HepG2 (cell line): Measurements from ENCODE around the gene ARMH3. TPM values are rescaled to one million over a fixed set of nuclear protein-coding genes. Genes with fewer than 3 reads are reported as not detected.

Source experiments
- ATAC-seq: fragments of 200-7000 bp; cut with Tn5 transposase; 3 replicates; pipeline ENCODE4 v1.9.1; 2020; ENCODE audit warnings: mild to moderate bottlenecking, moderate library complexity
- Bru-seq: library from RNA; stranded (reverse); fragments of 400-500 nt; gene quantifications from one replicate; lab custom pipeline; 2021; lab: Mats Ljungman, UMichigan
- BruChase-seq, 2 experiments: library from RNA; stranded (reverse); fragments of 400-500 nt; gene quantifications; one replicate each; lab custom pipeline; 2021; lab: Mats Ljungman, UMichigan
- BruUV-seq: library from RNA; stranded (reverse); fragments of 400-500 nt; replicated peaks from 2 replicates; lab custom pipeline; 2021; lab: Mats Ljungman, UMichigan
- CTCF ChIA-PET: fragments of 300-600 bp; formaldehyde crosslinking; extraction: SDS; loops from one replicate; lab custom pipeline; 2021; ENCODE audit warnings: low total read pairs, inconsistent platforms, low intra/inter-chr PET ratio; lab: Yijun Ruan, JAX
- POLR2A ChIA-PET: fragments of 350-600 bp; sonication (Branson Sonifier 250); formaldehyde crosslinking; loops from one replicate; lab custom pipeline; 2020; ENCODE audit warnings: antibody characterized with exemption, inconsistent platforms; lab: Yijun Ruan, JAX
- DNase-seq: peaks from one replicate; pipeline ENCODE4 v3.0.0-alpha.2; 2015; ENCODE audit warnings: low spot score
- FAIRE-seq: peaks from 3 replicates; lab custom pipeline; 2011; peaks lifted over from hg19 to GRCh38; lab: Jason Lieb, UNC
- H2AFZ ChIP-seq: one replicate; pipeline ENCODE4 v1.6.1; 2011; ENCODE audit warnings: low read length, inconsistent platforms
- H3K27ac ChIP-seq: fragments of 300-600 bp; 3 replicates; pipeline ENCODE4 v1.8.0; 2011; ENCODE audit warnings: mixed run types, mild to moderate bottlenecking, mixed read lengths, low read length, inconsistent platforms; ENCODE audit not compliant: insufficient read depth; ENCODE audit errors: extremely low read length
- H3K27me3 ChIP-seq, 2 experiments: fragments of 200-600 bp in 1 of 2; 2 replicates in 1 of 2; 3 replicates in 1 of 2; pipeline versions ENCODE4 v1.6.0 to v1.8.0; 2011; ENCODE audit warnings: low read length in 2 of 2, mild to moderate bottlenecking in 2 of 2, moderate library complexity in 2 of 2, inconsistent platforms in 1 of 2; ENCODE audit not compliant: insufficient read depth in 2 of 2, control insufficient read depth in 1 of 2
- H3K36me3 ChIP-seq, 2 experiments: fragments of 200-600 bp in 1 of 2; replicated peaks in 1 of 2; 2 replicates in 1 of 2; 3 replicates in 1 of 2; pipeline versions ENCODE4 v1.5.1 to v1.8.0; 2011; ENCODE audit warnings: low read length in 2 of 2, inconsistent platforms in 1 of 2; ENCODE audit not compliant: insufficient read depth in 2 of 2, control insufficient read depth in 1 of 2
- H3K4me1 ChIP-seq: 2 replicates; pipeline ENCODE4 v1.5.1; 2012; ENCODE audit warnings: low read length, inconsistent platforms; ENCODE audit not compliant: insufficient read depth
- H3K4me2 ChIP-seq: 2 replicates; pipeline ENCODE4 v1.6.0; 2011; ENCODE audit warnings: low read depth, low read length, inconsistent platforms
- H3K4me3 ChIP-seq, 3 experiments: fragments of 200-600 bp in 1 of 3; sonication (generic), shearing (Covaris generic) in 1 of 3; replicated peaks in 1 of 3; 2 replicates each; pipeline ENCODE4 v1.5.1; 2011 to 2016; ENCODE audit warnings: low read length in 3 of 3, inconsistent platforms in 2 of 3, low read depth in 2 of 3, mild to moderate bottlenecking in 2 of 3, control low read depth in 1 of 3, mixed read lengths in 1 of 3; ENCODE audit not compliant: insufficient read depth in 1 of 3
- H3K79me2 ChIP-seq: one replicate; pipeline ENCODE4 v1.6.1; 2011; ENCODE audit warnings: low read length, inconsistent platforms; ENCODE audit not compliant: insufficient read depth
- H3K9ac ChIP-seq: 2 replicates; pipeline ENCODE4 v1.6.0; 2011; ENCODE audit warnings: mild to moderate bottlenecking, low read depth, low read length, inconsistent platforms; ENCODE audit not compliant: insufficient read depth
- H3K9me3 ChIP-seq: 2 replicates; pipeline ENCODE4 v1.5.1; 2012; ENCODE audit warnings: mild to moderate bottlenecking, low read length
- H4K20me1 ChIP-seq: 2 replicates; pipeline ENCODE4 v1.6.0; 2011; ENCODE audit warnings: inconsistent platforms, mild to moderate bottlenecking, low read length, moderate library complexity; ENCODE audit not compliant: insufficient read depth
- ADNP ChIP-seq: sonication (generic); formaldehyde crosslinking; IDR thresholded peaks from 2 replicates; pipeline ENCODE4 v1.4.0; 2020; ENCODE audit warnings: missing genetic modification reagents
- FOXK1 ChIP-seq: sonication (generic); formaldehyde crosslinking; IDR thresholded peaks from 2 replicates; pipeline ENCODE4 v1.4.0; 2020; ENCODE audit warnings: low read depth, missing genetic modification reagents, borderline replicate concordance
- HDAC6 ChIP-seq: fragments of 200-600 bp; sonication (generic); IDR thresholded peaks from 2 replicates; pipeline ENCODE4 v1.7.0; 2017; ENCODE audit warnings: mild to moderate bottlenecking, antibody characterized with exemption, low read length, low read depth
- HNRNPUL1 ChIP-seq: fragments of 200-400 bp; formaldehyde crosslinking; IDR thresholded peaks from 2 replicates; pipeline ENCODE4 v1.6.1; 2017; ENCODE audit warnings: low read depth, mild to moderate bottlenecking, low read length, moderate library complexity
- IKZF4 ChIP-seq: sonication (generic); formaldehyde crosslinking; IDR thresholded peaks from 2 replicates; pipeline ENCODE4 v1.5.1; 2020; ENCODE audit warnings: borderline replicate concordance, mild to moderate bottlenecking, low read depth, missing genetic modification reagents; ENCODE audit errors: not compliant biosample characterization
- NFKB2 ChIP-seq: sonication (generic); formaldehyde crosslinking; IDR thresholded peaks from 2 replicates; pipeline ENCODE4 v1.4.0; 2020; ENCODE audit warnings: missing genetic modification reagents, borderline replicate concordance
- ONECUT2 ChIP-seq: sonication (generic); formaldehyde crosslinking; IDR thresholded peaks from 2 replicates; pipeline ENCODE4 v1.4.0; 2020; ENCODE audit warnings: missing genetic modification reagents
- PRDM10 ChIP-seq: sonication (generic); formaldehyde crosslinking; IDR thresholded peaks from 2 replicates; pipeline ENCODE4 v1.4.0; 2020; ENCODE audit warnings: low read depth, missing genetic modification reagents
- PTBP1 ChIP-seq: fragments of 200-400 bp; formaldehyde crosslinking; IDR thresholded peaks from 2 replicates; pipeline ENCODE4 v1.6.1; 2018; ENCODE audit warnings: low read length, low read depth; ENCODE audit not compliant: poor library complexity, severe bottlenecking
- SIX1 ChIP-seq: sonication (generic); formaldehyde crosslinking; IDR thresholded peaks from 2 replicates; pipeline ENCODE4 v1.4.0; 2020; ENCODE audit warnings: missing genetic modification reagents, borderline replicate concordance
- ZBTB7B ChIP-seq: sonication (generic); formaldehyde crosslinking; IDR thresholded peaks from 2 replicates; pipeline ENCODE4 v1.4.0; 2020; ENCODE audit warnings: missing genetic modification reagents
- ZNF501 ChIP-seq: sonication (generic); formaldehyde crosslinking; IDR thresholded peaks from 2 replicates; pipeline ENCODE4 v1.5.1; 2020; ENCODE audit warnings: mild to moderate bottlenecking, moderate library complexity, missing genetic modification reagents
- ZNF670 ChIP-seq: sonication (generic); formaldehyde crosslinking; IDR thresholded peaks from 2 replicates; pipeline ENCODE4 v1.8.0; 2022; ENCODE audit warnings: mild to moderate bottlenecking, missing genetic modification reagents, borderline replicate concordance
- ZNF878 ChIP-seq: sonication (generic); formaldehyde crosslinking; IDR thresholded peaks from 2 replicates; pipeline ENCODE4 v1.8.1; 2023; ENCODE audit warnings: mild to moderate bottlenecking, missing genetic modification reagents, moderate library complexity
- WGBS: methylation state at CpG from one replicate; pipeline ENCODE4 v1.1.6; 2017; ENCODE audit warnings: low lambda C conversion rate; 5-methylcytosine and 5-hydroxymethylcytosine counted together
- in situ Hi-C: cut with HindIII; loops from 2 replicates; pipeline ENCODE4 v1.10.0; 2017; ENCODE audit warnings: low pct_unique_long_range_greater_than_20kb; ENCODE audit not compliant: extremely low pct_ligation_motif_present
- intact Hi-C: fragments of 100-400 bp; cut with micrococcal nuclease; formaldehyde crosslinking; loops from one replicate; pipeline ENCODE4 v1.10.0; 2022; ENCODE audit not compliant: unreplicated experiment
- long read RNA-seq, 2 experiments: library from RNA in 1 of 2; library from polyadenylated mRNA in 1 of 2; stranded (forward) in 1 of 2; unstranded in 1 of 2; transcript quantifications; one replicate each; pipeline ENCODE4 v2.0.0, GENCODE V29; 2019 to 2022
- polyA minus RNA-seq, 3 experiments: library from RNA; depleted of rRNA, polyadenylated mRNA; stranded (reverse); fragments of >200 nt; gene quantifications; 2 replicates each; pipeline ENCODE4 v1.2.3, GENCODE V29; 2011; ENCODE audit warnings: low replicate concordance in 1 of 3
- polyA plus RNA-seq, 8 experiments: library from polyadenylated mRNA; depleted of rRNA in 3 of 8; stranded (reverse) in 7 of 8; unstranded in 1 of 8; fragments of >200 nt; fragmentation: Illumina TruSeq in 4 of 8; extraction: Trizol in 4 of 8; gene quantifications; 2 replicates each; pipeline versions ENCODE4 v1.2.1 to v1.2.3, GENCODE V29; 2011 to 2016; ENCODE audit warnings: low read depth in 4 of 8, missing spikeins in 1 of 8, mixed read lengths in 1 of 8; ENCODE audit not compliant: insufficient read depth in 1 of 8
- total RNA-seq, 5 experiments: library from RNA; depleted of rRNA; stranded (reverse); fragments of >200 nt; fragmentation: Illumina TruSeq; extraction: Trizol; gene quantifications; 2 replicates each; pipeline ENCODE4 v1.2.3, GENCODE V29; 2016; ENCODE audit warnings: low read depth in 1 of 5

ARMH3 gene
- total RNA-seq (2016; rRNA removed; fragmentation: Illumina TruSeq; extraction: Trizol): 8.4 and 10.8 TPM in 2 replicates
- total RNA-seq (2016; cell fraction: cytosol; rRNA removed; fragmentation: Illumina TruSeq; extraction: Trizol; ENCODE audit: low read depth): 5.0 and 5.1 TPM in 2 replicates
- 7.3 and 11.0 TPM in 2 replicates for total RNA-seq (2016; cell fraction: insoluble cytoplasmic fraction; rRNA removed; fragmentation: Illumina TruSeq; extraction: Trizol)
- total RNA-seq (2016; cell fraction: membrane; rRNA removed; fragmentation: Illumina TruSeq; extraction: Trizol): 3.9 and 4.7 TPM in 2 replicates
- total RNA-seq (2016; cell fraction: nucleus; rRNA removed; fragmentation: Illumina TruSeq; extraction: Trizol): 13.0 and 14.8 TPM in 2 replicates
- polyA plus RNA-seq (2011; rRNA removed): 16.7 and 16.9 TPM in 2 replicates
- polyA plus RNA-seq (2011; cell fraction: cytosol; rRNA removed): 9.7 and 11.7 TPM in 2 replicates
- 13.9 and 18.6 TPM in 2 replicates for polyA plus RNA-seq (2011; cell fraction: nucleus; rRNA removed)
- polyA plus RNA-seq (2012): 10.2 and 11.0 TPM in 2 replicates
- 2.0 and 2.3 TPM in 2 replicates for polyA plus RNA-seq (2016; cell fraction: cytosol; fragmentation: Illumina TruSeq; extraction: Trizol; ENCODE audit: low read depth)
- 11.6 and 13.7 TPM in 2 replicates for polyA plus RNA-seq (2016; cell fraction: insoluble cytoplasmic fraction; fragmentation: Illumina TruSeq; extraction: Trizol; ENCODE audit: low read depth)
- polyA plus RNA-seq (2016; cell fraction: membrane; fragmentation: Illumina TruSeq; extraction: Trizol; ENCODE audit: low read depth): 4.0 and 4.1 TPM in 2 replicates
- 17.4 and 19.1 TPM in 2 replicates for polyA plus RNA-seq (2016; cell fraction: nucleus; fragmentation: Illumina TruSeq; extraction: Trizol; ENCODE audit: insufficient read depth, low read depth)
- polyA minus RNA-seq (2011; rRNA and poly(A)+ RNA removed; ENCODE audit: low replicate concordance): 12.6 and 18.4 TPM in 2 replicates
- 6.4 and 6.6 TPM in 2 replicates for polyA minus RNA-seq (2011; cell fraction: cytosol; rRNA and poly(A)+ RNA removed)
- polyA minus RNA-seq (2011; cell fraction: nucleus; rRNA and poly(A)+ RNA removed): 30.6 and 33.7 TPM in 2 replicates
- Bru-seq, nascent RNA: percentile 67 among the genes with signal in this experiment
- percentile 65 among the genes with signal in this experiment for BruChase-seq, experiment 1, labeled RNA remaining after a 6-hour chase
- percentile 65 among the genes with signal in this experiment for BruChase-seq, experiment 2, labeled RNA remaining after a 2-hour chase
- long read RNA-seq, experiment 1, full-length matches to known transcripts: 4 of 7 reads
- long read RNA-seq, experiment 1, partial matches to known transcripts: 0 of 7 reads
- long read RNA-seq, experiment 1, other reads (novel, unspliced or antisense): 3 of 7 reads
- long read RNA-seq, experiment 2, full-length matches to known transcripts: 7 of 24 reads
- long read RNA-seq, experiment 2, partial matches to known transcripts: 3 of 24 reads
- long read RNA-seq, experiment 2, other reads (novel, unspliced or antisense): 14 of 24 reads

- POLR2A ChIA-PET: interaction anchor here (0.6 to 3.8 kb wide), 6 partner anchors 11 to 215 kb away, joined by 3 to 39 read pairs (median 4); partner anchors contain the start of gene HPS6
- BruUV-seq: TSS peak; percentile 44
- in situ Hi-C loops: no loop called here
- TF ChIP-seq ADNP (CRISPR knock-in tag) (no peak), HDAC6 (no peak), ONECUT2 (0 out of 2 replicates have a peak, but pooled peaks have one; percentile 7), ZNF878 (CRISPR knock-in tag) (peak; percentile 74; the same call in 1 of the 2 replicates), ZNF501 (CRISPR knock-in tag) (peak; percentile 99), HNRNPUL1 (no peak), NFKB2 (CRISPR knock-in tag) (peak; percentile 89; the same call in 1 of the 2 replicates), ZBTB7B (CRISPR knock-in tag) (no peak; the same call in 1 of the 2 replicates), FOXK1 (peak; percentile 69; the same call in 1 of the 2 replicates), SIX1 (CRISPR knock-in tag) (no peak), IKZF4 (CRISPR knock-in tag) (peak; percentile 81), ZNF670 (CRISPR knock-in tag) (peak; percentile 89), PRDM10 (peak; percentile 96), PTBP1 (no peak)
These were observed at the start of gene ARMH3 for GRCh38 chr10:102055647-102056419. TSS of gene ARMH3 (minus strand) at chr10:102056173. CDS start at chr10:102040114, 16,059 bp downstream.

More at GRCh38 chr10:102055647-102056419, at the start of gene ARMH3:
- Histone ChIP-seq H2AFZ (peak within 1 kb of the TSS; percentile 75), H3K9ac (peak within 1 kb of the TSS; percentile 89), H3K27ac (peak within 1 kb of the TSS; percentile 86), H3K4me2 (peak within 1 kb of the TSS; percentile 71), H3K79me2 (peaks cover 40% of the 10 kb centered on the region), H3K27me3 (no peaks in the 10 kb centered on the region; a peak in 1 of 5 replicates), H3K36me3 (no peaks in the 10 kb centered on the region), H4K20me1 (no peaks in the 10 kb centered on the region), H3K9me3 (no peaks in the 10 kb centered on the region), H3K4me3 (peak within 1 kb of the TSS; percentile 85 to 99 (median 94)), H3K4me1 (peaks cover 40% of the 10 kb centered on the region)
- WGBS: 3% methylated on average over 20 of the region's 79 CpGs
- CTCF ChIA-PET: no interaction called here
- intact Hi-C loops: no loop called here
- peak; percentile 93 for FAIRE-seq
- peak; percentile 98 for DNase-seq
- ATAC-seq: peak; percentile 94
